ENCODE measurements around the gene ZNF710.

Gene ZNF710

DNA sequence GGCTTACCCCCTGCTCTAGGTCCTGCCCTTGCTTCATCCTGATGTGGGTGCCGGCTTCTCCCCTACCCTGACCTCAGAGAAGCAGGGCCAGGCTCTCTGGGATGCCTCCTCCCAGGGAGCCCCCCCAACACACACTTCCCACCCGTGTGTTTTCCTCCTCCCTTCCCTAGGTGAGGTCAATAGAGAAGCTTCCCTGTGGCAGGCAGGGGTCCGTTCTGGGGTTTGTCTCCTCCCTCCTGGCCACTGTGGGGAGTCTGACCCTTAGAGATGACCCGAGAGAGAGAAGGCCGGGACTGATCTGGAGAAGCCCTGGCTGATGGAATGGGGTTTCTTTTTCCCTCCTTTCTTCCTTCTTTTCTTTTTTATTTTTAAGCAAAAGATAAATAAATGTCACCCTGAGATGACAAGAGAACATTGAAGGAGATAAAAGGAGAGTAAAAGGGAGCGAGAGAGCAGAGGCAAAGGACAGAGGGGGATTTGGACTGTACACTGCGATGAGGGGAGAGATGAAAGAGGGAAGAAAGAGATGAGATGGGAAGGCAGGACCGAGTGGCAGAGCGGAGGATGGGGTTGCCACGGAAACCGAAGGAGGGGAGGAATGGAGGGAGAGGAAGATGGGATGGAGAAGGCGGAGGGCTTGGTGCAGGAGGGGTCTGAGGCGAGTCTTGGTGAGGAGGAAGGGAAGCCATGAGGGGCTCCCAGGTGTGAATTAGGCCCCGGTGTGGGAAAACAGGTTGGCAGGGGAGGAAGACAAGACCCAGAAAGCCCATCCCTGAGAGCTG is 52.8 kb downstream of the ZNF710 start:
- peaks cover 12% of the 10 kb centered on the region for H3K4me1 ChIP-seq (ENCODE audit: insufficient read depth, low read length, poor library complexity, severe bottlenecking)
- peaks cover 3% of the 10 kb centered on the region; the same call in 1 of the 2 replicates for H3K79me2 ChIP-seq (ENCODE audit: insufficient read depth, low read length)
- no peak overlapping the region for H3K9ac ChIP-seq (ENCODE audit: low read depth, low read length, poor library complexity, severe bottlenecking)

DNA sequence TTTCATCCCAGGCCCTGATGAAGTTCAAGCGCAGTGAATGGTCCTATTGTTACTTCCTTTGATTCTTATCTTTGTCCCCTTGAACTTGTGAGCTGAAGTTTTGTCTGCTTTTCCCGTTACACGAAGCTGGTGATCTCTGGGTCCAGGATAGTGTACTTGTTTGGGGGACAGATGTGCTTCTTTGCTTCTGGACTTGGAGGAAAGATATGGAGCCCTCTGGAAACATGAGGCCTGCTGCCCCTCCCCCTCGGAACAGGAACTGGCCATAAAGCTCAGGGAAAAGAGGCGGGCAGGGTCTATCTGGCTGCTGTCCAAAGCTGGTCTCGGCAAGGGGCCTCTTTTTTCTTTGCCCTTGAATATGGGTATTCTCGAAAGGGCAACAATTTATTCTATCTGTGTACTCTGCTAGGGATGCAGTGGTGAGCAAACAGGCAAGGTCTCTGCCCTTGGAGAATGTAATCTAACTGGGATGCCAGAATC is 53.5 kb downstream of the ZNF710 start:
- Histone ChIP-seq H3K9ac (ENCODE audit: low read depth, low read length, poor library complexity, severe bottlenecking) (no peak overlapping the region), H4K20me1 (ENCODE audit: insufficient read depth, low read length, poor library complexity, severe bottlenecking) (no peaks in the 10 kb centered on the region), H3F3A (ENCODE audit: low read depth) (no peaks in the 10 kb centered on the region), H3K4me3 (ENCODE audit: low read length, poor library complexity, severe bottlenecking) (no peak overlapping the region), H3K9me2 (replicated peaks; ENCODE audit: low read depth, low read length) (no peaks in the 10 kb centered on the region), H3K4me1 (ENCODE audit: insufficient read depth, low read length, poor library complexity, severe bottlenecking) (peaks cover 16% of the 10 kb centered on the region), H3K79me2 (ENCODE audit: insufficient read depth, low read length) (peaks cover 3% of the 10 kb centered on the region; the same call in 1 of the 2 replicates), H3K4me2 (ENCODE audit: low read depth, low read length, poor library complexity, severe bottlenecking) (no peak overlapping the region), H3K9me3 (ENCODE audit: insufficient read depth, low read depth, low read length) (no peaks in the 10 kb centered on the region), H3K27me3 (ENCODE audit: insufficient read depth, low read length, poor library complexity, severe bottlenecking) (no peaks in the 10 kb centered on the region), H2AFZ (ENCODE audit: low read length) (no peak overlapping the region), H3K36me3 (ENCODE audit: insufficient read depth, low read length) (no peaks in the 10 kb centered on the region)
- TF ChIP-seq EZH2phosphoT487 (IDR thresholded peaks at IDR 0.05; ENCODE audit: borderline replicate concordance), result no peak
- TF ChIP-seq, protein P1, sequence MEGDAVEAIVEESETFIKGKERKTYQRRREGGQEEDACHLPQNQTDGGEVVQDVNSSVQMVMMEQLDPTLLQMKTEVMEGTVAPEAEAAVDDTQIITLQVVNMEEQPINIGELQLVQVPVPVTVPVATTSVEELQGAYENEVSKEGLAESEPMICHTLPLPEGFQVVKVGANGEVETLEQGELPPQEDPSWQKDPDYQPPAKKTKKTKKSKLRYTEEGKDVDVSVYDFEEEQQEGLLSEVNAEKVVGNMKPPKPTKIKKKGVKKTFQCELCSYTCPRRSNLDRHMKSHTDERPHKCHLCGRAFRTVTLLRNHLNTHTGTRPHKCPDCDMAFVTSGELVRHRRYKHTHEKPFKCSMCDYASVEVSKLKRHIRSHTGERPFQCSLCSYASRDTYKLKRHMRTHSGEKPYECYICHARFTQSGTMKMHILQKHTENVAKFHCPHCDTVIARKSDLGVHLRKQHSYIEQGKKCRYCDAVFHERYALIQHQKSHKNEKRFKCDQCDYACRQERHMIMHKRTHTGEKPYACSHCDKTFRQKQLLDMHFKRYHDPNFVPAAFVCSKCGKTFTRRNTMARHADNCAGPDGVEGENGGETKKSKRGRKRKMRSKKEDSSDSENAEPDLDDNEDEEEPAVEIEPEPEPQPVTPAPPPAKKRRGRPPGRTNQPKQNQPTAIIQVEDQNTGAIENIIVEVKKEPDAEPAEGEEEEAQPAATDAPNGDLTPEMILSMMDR (conservative IDR thresholded peaks at IDR 0.05; ENCODE audit: low read length), result no peak

More for the DNA sequence above, 52.8 kb downstream of the ZNF710 start:
- Histone ChIP-seq H3K9me3 (ENCODE audit: insufficient read depth, low read depth, low read length) (no peaks in the 10 kb centered on the region), H3F3A (ENCODE audit: low read depth) (no peaks in the 10 kb centered on the region), H4K20me1 (ENCODE audit: insufficient read depth, low read length, poor library complexity, severe bottlenecking) (no peaks in the 10 kb centered on the region), H3K9me2 (replicated peaks; ENCODE audit: low read depth, low read length) (no peaks in the 10 kb centered on the region), H3K4me2 (ENCODE audit: low read depth, low read length, poor library complexity, severe bottlenecking) (no peak overlapping the region), H2AFZ (ENCODE audit: low read length) (no peak overlapping the region), H3K4me3 (ENCODE audit: low read length, poor library complexity, severe bottlenecking) (no peak overlapping the region), H3K36me3 (ENCODE audit: insufficient read depth, low read length) (no peaks in the 10 kb centered on the region), H3K27me3 (ENCODE audit: insufficient read depth, low read length, poor library complexity, severe bottlenecking) (no peaks in the 10 kb centered on the region)
- TF ChIP-seq EZH2phosphoT487 (IDR thresholded peaks at IDR 0.05; ENCODE audit: borderline replicate concordance), result no peak
- TF ChIP-seq, protein P1 (conservative IDR thresholded peaks at IDR 0.05; ENCODE audit: low read length), result no peak

DNA sequence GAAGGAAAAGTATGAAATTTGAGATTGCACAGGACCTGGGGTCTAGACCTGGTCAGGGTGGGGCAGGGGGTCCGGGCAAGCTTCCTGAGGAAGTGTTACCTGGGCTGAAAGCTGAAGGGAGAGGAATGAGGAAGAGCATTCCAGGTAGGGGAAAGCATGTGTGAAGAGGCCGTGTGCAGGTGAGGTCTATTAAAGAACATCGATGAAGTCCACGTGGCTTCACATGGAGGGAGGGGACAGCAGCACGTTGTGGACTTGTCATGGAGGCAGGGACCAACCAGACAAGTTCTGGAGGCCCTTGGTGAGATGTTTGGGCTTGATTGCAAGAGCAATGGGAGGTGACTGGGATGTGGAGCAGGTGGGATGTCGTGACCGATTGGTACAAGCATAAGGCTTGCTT is 54.1 kb downstream of the ZNF710 start:
- H3K4me3 ChIP-seq (ENCODE audit: low read length, poor library complexity, severe bottlenecking), result no peak overlapping the region
- H3K9me3 ChIP-seq (ENCODE audit: insufficient read depth, low read depth, low read length), result no peaks in the 10 kb centered on the region
- TF ChIP-seq, protein P1 (conservative IDR thresholded peaks at IDR 0.05; ENCODE audit: low read length), result no peak
- TF ChIP-seq EZH2phosphoT487 (IDR thresholded peaks at IDR 0.05; ENCODE audit: borderline replicate concordance), result no peak
- H3F3A ChIP-seq (ENCODE audit: low read depth), result no peaks in the 10 kb centered on the region
- H3K27me3 ChIP-seq (ENCODE audit: insufficient read depth, low read length, poor library complexity, severe bottlenecking), result no peaks in the 10 kb centered on the region
- no peaks in the 10 kb centered on the region for H3K36me3 ChIP-seq (ENCODE audit: insufficient read depth, low read length)
- H4K20me1 ChIP-seq (ENCODE audit: insufficient read depth, low read length, poor library complexity, severe bottlenecking), result no peaks in the 10 kb centered on the region
- peaks cover 3% of the 10 kb centered on the region; the same call in 1 of the 2 replicates for H3K79me2 ChIP-seq (ENCODE audit: insufficient read depth, low read length)
- no peak overlapping the region for H3K9ac ChIP-seq (ENCODE audit: low read depth, low read length, poor library complexity, severe bottlenecking)
- H2AFZ ChIP-seq (ENCODE audit: low read length), result no peak overlapping the region
- no peak overlapping the region for H3K4me2 ChIP-seq (ENCODE audit: low read depth, low read length, poor library complexity, severe bottlenecking)
- H3K4me1 ChIP-seq (ENCODE audit: insufficient read depth, low read length, poor library complexity, severe bottlenecking), result peaks cover 18% of the 10 kb centered on the region
- H3K9me2 ChIP-seq (replicated peaks; ENCODE audit: low read depth, low read length), result no peaks in the 10 kb centered on the region
